Fibroblast of villous mesenchyme (primary cell): ENCODE data around the gene LRRC71. TPM values are rescaled to one million over a fixed set of nuclear protein-coding genes. Genes with fewer than 3 reads are reported as not detected.
A peak's percentile ranks its signal among the peaks of the same experiment; 100 is the strongest.

Experiments
- DNase-seq: peaks from one replicate; pipeline ENCODE4 v3.0.0-alpha.2; 2010; ENCODE audit warnings: low read depth
- H3K4me3 ChIP-seq: 2 replicates; pipeline ENCODE4 v1.5.1; 2011; ENCODE audit warnings: low read depth, mild to moderate bottlenecking, low read length
- CTCF ChIP-seq: IDR thresholded peaks from 2 replicates; pipeline ENCODE4 v1.5.1; 2012; ENCODE audit warnings: low read depth, mild to moderate bottlenecking, low read length; ENCODE audit not compliant: insufficient read depth
- total RNA-seq: library from RNA; depleted of rRNA; stranded (reverse); fragments of >200 nt; gene quantifications from 2 replicates; pipeline ENCODE4 v1.2.3, GENCODE V29; 2012

The LRRC71 gene
- not detected in 2 replicates for total RNA-seq

GRCh38 chr1:156920233-156921052 lies at the start of gene LRRC71:
LRRC71 (plus strand) TSS chr1:156920632; CDS start chr1:156920804, 172 bp downstream.
- H3K4me3 ChIP-seq: peak within 1 kb of the TSS; percentile 48
- peak; percentile 92 for TF ChIP-seq CTCF
- DNase-seq: peak; percentile 83

DNA sequence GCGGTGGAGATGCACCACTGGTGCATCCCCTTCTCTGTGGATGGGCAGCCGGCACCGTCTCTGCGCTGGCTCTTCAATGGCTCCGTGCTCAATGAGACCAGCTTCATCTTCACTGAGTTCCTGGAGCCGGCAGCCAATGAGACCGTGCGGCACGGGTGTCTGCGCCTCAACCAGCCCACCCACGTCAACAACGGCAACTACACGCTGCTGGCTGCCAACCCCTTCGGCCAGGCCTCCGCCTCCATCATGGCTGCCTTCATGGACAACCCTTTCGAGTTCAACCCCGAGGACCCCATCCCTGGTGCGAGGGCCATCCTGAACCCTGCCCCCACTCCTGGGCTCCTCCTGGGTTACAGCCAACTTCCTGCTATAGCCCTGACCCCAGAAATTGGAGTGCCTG lies 46.8 kb upstream of the LRRC71 start:
- no peak for DNase-seq
- no peak overlapping the region for H3K4me3 ChIP-seq
- no peak for TF ChIP-seq CTCF

DNA sequence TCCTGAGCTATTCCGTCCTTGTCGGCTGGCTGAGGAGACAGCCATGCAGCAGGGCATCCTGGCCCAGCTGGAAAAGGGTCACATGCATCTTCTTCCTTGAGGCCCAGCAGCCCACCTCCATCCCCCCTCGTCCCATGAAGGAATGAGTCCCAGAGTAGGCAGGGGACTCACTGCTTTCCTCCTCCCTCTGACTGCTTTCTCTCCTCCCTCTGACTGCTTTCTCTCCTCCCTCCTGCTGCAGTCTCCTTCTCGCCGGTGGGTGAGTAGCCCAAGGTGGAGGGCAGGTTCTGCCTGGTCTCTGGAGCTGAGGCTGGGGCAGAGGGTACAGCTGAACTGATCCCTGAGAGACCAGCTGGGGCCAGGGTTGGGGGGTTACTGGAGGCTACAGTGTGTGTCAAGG lies 46.3 kb upstream of the LRRC71 start:
- DNase-seq: no peak
- no peak for TF ChIP-seq CTCF
- no peak overlapping the region for H3K4me3 ChIP-seq

- no peak for DNase-seq
- H3K4me3 ChIP-seq: no peak overlapping the region
- TF ChIP-seq CTCF: no peak
Observed at GRCh38 chr1:156874572-156875340, 45.7 kb upstream of the LRRC71 start.

DNA sequence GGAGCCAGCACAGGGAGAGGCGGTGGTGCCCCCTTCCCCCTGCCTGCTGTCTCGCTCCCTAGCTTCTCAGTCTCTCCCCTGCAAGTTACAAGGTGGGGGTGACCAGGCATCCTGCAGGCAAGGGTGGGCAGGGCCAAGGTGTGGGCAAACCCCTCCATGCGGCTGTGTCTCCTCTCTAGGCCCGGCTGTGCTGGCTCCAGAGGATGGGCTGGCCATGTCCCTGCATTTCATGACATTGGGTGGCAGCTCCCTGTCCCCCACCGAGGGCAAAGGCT lies 45.2 kb upstream of the LRRC71 start:
- DNase-seq: no peak
- TF ChIP-seq CTCF: no peak
- no peak overlapping the region for H3K4me3 ChIP-seq

- no peak overlapping the region for H3K4me3 ChIP-seq
- TF ChIP-seq CTCF: no peak
- no peak for DNase-seq
Observed at GRCh38 chr1:156876281-156876680, 44.2 kb upstream of the LRRC71 start.
